HCT116 (cell line): ENCODE data around the gene RPTOR. TPM values are rescaled to one million over a fixed set of nuclear protein-coding genes. Genes with fewer than 3 reads are reported as not detected.

Source experiments
- ATAC-seq: fragments of 200-7000 bp; cut with Tn5 transposase; 2 replicates; pipeline ENCODE4 v1.9.1; 2020; ENCODE audit warnings: mild to moderate bottlenecking, moderate library complexity
- BruUV-seq: library from RNA; stranded (reverse); fragments of 400-500 nt; replicated peaks from 2 replicates; lab custom pipeline; 2021; lab: Mats Ljungman, UMichigan
- CTCF ChIA-PET: fragments of 300-600 bp; sonication (Branson Sonifier 250); formaldehyde crosslinking; loops from one replicate; lab custom pipeline; 2021; ENCODE audit warnings: antibody characterized with exemption; lab: Charles Lee
- POLR2A ChIA-PET: fragments of 300-600, 350-600 bp; sonication (Branson Sonifier 250); formaldehyde crosslinking; loops from one replicate; lab custom pipeline; 2021; ENCODE audit warnings: antibody characterized with exemption; lab: Charles Lee
- RAD21 ChIA-PET, 2 experiments: fragments of 300-600 bp; sonication (Branson Sonifier 250); formaldehyde crosslinking; loops; one replicate each; lab custom pipeline; 2023; ENCODE audit warnings: low total read pairs in 2 of 2; ENCODE audit not compliant: uncharacterized antibody in 2 of 2, unreplicated experiment in 2 of 2, low non-redundant PET in 1 of 2; lab: Charles Lee
- DNase-seq: peaks from one replicate; pipeline ENCODE4 v3.0.0-alpha.2; 2010; ENCODE audit warnings: low read depth, low spot score
- H2AFZ ChIP-seq: fragments of 200-600 bp; shearing (Covaris generic), sonication (generic); 2 replicates; pipeline ENCODE4 v1.6.1; 2017; ENCODE audit warnings: low read depth, mixed run types, mixed read lengths, antibody characterized with exemption, low read length; ENCODE audit not compliant: poor library complexity, severe bottlenecking
- H3K27ac ChIP-seq: 2 replicates; pipeline ENCODE4 v1.5.1; 2012; ENCODE audit warnings: low read depth, low read length
- H3K27me3 ChIP-seq: fragments of 200-600 bp; sonication (generic); 2 replicates; pipeline ENCODE4 v1.6.1; 2016; ENCODE audit warnings: mixed run types, low read length, mixed read lengths; ENCODE audit not compliant: insufficient read depth
- H3K36me3 ChIP-seq, 2 experiments: fragments of 200-500 bp in 1 of 2; fragments of 200-600 bp in 1 of 2; sonication (Bioruptor generic) in 1 of 2; sonication (generic) in 1 of 2; 2 replicates each; pipeline versions ENCODE4 v1.5.1 to v1.6.1; 2014 to 2016; ENCODE audit warnings: low read length in 2 of 2, inconsistent platforms in 1 of 2, mixed read lengths in 1 of 2, mixed run types in 1 of 2; ENCODE audit not compliant: insufficient read depth in 2 of 2, control insufficient read depth in 1 of 2
- H3K4me1 ChIP-seq, 2 experiments: fragments of 200-600 bp in 1 of 2; sonication (generic) in 1 of 2; 2 replicates each; pipeline versions ENCODE4 v1.5.1 to v1.6.1; 2012 to 2017; ENCODE audit warnings: low read length in 2 of 2, inconsistent platforms in 1 of 2, mild to moderate bottlenecking in 1 of 2, mixed read lengths in 1 of 2, mixed run types in 1 of 2, moderate library complexity in 1 of 2; ENCODE audit not compliant: insufficient read depth in 2 of 2, control insufficient read depth in 1 of 2
- H3K4me2 ChIP-seq: fragments of 200-600 bp; sonication (generic); 2 replicates; pipeline ENCODE4 v1.6.1; 2017; ENCODE audit warnings: mixed run types, low read length, mixed read lengths
- H3K4me3 ChIP-seq, 2 experiments: fragments of 200-600 bp in 1 of 2; sonication (generic) in 1 of 2; replicated peaks in 1 of 2; 2 replicates each; pipeline ENCODE4 v1.5.1; 2011 to 2016; ENCODE audit warnings: low read length in 2 of 2, control low read depth in 1 of 2, low read depth in 1 of 2, mild to moderate bottlenecking in 1 of 2, mixed read lengths in 1 of 2, mixed run types in 1 of 2
- H3K79me2 ChIP-seq: fragments of 200-600 bp; sonication (generic); 2 replicates; pipeline ENCODE4 v1.6.1; 2017; ENCODE audit warnings: mild to moderate bottlenecking, mixed run types, low read length, moderate library complexity, mixed read lengths; ENCODE audit not compliant: insufficient read depth
- H3K9ac ChIP-seq: fragments of 200-600 bp; sonication (generic); 2 replicates; pipeline ENCODE4 v1.6.1; 2016; ENCODE audit warnings: low read length, mixed read lengths
- H3K9me2 ChIP-seq: fragments of 200-600 bp; sonication (generic), shearing (Covaris generic); 2 replicates; pipeline ENCODE4 v1.6.1; 2017; ENCODE audit warnings: mixed run types, mild to moderate bottlenecking, moderate library complexity; ENCODE audit not compliant: insufficient read depth
- H3K9me3 ChIP-seq, 2 experiments: fragments of 200-500 bp in 1 of 2; fragments of 200-600 bp in 1 of 2; sonication (Bioruptor generic) in 1 of 2; sonication (generic) in 1 of 2; 2 replicates each; pipeline ENCODE4 v1.6.1; 2014 to 2017; ENCODE audit warnings: low read length in 2 of 2, mixed read lengths in 2 of 2, inconsistent platforms in 1 of 2, low read depth in 1 of 2, mild to moderate bottlenecking in 1 of 2, mixed run types in 1 of 2, moderate library complexity in 1 of 2; ENCODE audit not compliant: control insufficient read depth in 1 of 2, insufficient read depth in 1 of 2
- H4K20me1 ChIP-seq: fragments of 200-600 bp; sonication (generic), shearing (Covaris generic); 2 replicates; pipeline ENCODE4 v1.6.1; 2017; ENCODE audit warnings: mixed run types, mild to moderate bottlenecking, moderate library complexity; ENCODE audit not compliant: insufficient read depth
- EGR1 ChIP-seq: IDR thresholded peaks from 2 replicates; pipeline ENCODE4 v1.6.1; 2012; ENCODE audit warnings: low read depth
- RAD21 ChIP-seq: IDR thresholded peaks from 2 replicates; pipeline ENCODE4 v1.6.1; 2012; ENCODE audit warnings: low read depth, mild to moderate bottlenecking
- REST ChIP-seq: IDR thresholded peaks from 2 replicates; pipeline ENCODE4 v1.6.1; 2012; ENCODE audit warnings: low read depth
- SIN3A ChIP-seq: IDR thresholded peaks from 2 replicates; pipeline ENCODE4 v1.6.1; 2012; ENCODE audit warnings: low read depth
- ZFX ChIP-seq: fragments of 450-650 bp; IDR thresholded peaks from 2 replicates; pipeline ENCODE4 v1.6.1; 2017
- ZNF274 ChIP-seq: fragments of 200-500 bp; sonication (Bioruptor generic); IDR thresholded peaks from 2 replicates; pipeline ENCODE4 v1.6.1; 2014; ENCODE audit warnings: mild to moderate bottlenecking, low read depth, low read length, inconsistent platforms
- intact Hi-C: fragments of 100-400 bp; cut with micrococcal nuclease; formaldehyde crosslinking; loops from 2 replicates; pipeline ENCODE4 v1.10.0; 2022
- total RNA-seq: library from RNA; stranded (reverse); gene quantifications from one replicate; pipeline ENCODE4 v1.2.1, GENCODE V29; 2021; ENCODE audit not compliant: unreplicated experiment
- TF ChIP-seq, protein P1 (sequence below), 3 experiments: fragments of 200-600 bp in 1 of 3; sonication (generic) in 1 of 3; IDR thresholded peaks in 2 of 3; conservative IDR thresholded peaks in 1 of 3; 2 replicates each; pipeline ENCODE4 v1.5.1; 2012 to 2017; ENCODE audit warnings: low read depth in 2 of 3, low read length in 2 of 3, antibody characterized with exemption in 1 of 3, borderline replicate concordance in 1 of 3, control low read depth in 1 of 3, mild to moderate bottlenecking in 1 of 3, mixed read lengths in 1 of 3, mixed run types in 1 of 3, moderate library complexity in 1 of 3; ENCODE audit not compliant: insufficient read depth in 1 of 3
- TF ChIP-seq, protein P2 (sequence below): IDR thresholded peaks from 2 replicates; pipeline ENCODE4 v1.6.1; 2011; ENCODE audit warnings: mild to moderate bottlenecking, low read length, moderate library complexity; ENCODE audit not compliant: insufficient replicate concordance; ENCODE audit errors: extremely low read depth

RPTOR gene
- total RNA-seq, 1 experiment from 2014 or later: 69.5 TPM

DNA sequence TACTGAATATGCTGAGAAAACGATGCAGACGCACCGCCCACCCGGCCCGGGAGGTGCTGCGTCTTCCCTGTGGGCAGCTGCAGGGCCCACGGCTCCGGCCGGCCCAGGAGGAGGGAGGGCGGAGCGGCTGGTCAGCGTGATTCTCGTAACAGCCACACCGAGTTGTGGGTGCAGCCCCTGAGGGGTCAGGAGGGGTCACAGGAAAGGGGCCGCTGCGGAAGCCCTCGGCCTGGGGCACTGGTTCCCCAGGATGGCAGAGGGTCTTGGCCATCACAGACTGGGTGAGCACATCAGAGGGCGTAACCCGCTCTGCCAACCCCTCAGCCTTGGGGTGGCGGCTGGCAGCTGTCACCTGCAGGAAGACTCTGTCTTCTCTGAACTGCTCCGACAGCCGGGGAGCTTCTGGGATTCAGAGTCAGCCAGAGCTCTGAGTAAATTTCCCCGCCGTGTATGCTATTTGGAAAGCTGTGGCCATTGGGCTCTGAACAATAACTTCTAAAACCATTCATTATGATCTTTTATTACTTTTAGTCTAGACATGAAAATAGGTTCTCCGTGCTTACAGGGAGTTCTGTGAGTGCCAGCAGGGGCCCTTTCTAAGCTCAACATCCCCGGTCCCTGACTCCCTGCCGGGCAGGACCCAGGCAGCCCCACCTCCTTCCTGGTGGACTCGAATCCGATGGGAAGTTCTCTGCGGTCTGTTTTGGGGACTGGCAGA is 359.6 kb downstream of the RPTOR start:
- H3K9me3 ChIP-seq: no peaks in the 10 kb centered on the region
- no peak overlapping the region for H2AFZ ChIP-seq
- ChIA-PET CTCF (no interaction called here), RAD21 (no interaction called here), POLR2A (no interaction called here)
- H3K27ac ChIP-seq: no peak overlapping the region
- ATAC-seq (no peak), DNase-seq (no peak)
- H3K4me1 ChIP-seq: peaks cover 0 to 5% of the 10 kb centered on the region in 2 experiments; a peak in 1 of 4 replicates
- no peaks in the 10 kb centered on the region for H4K20me1 ChIP-seq
- H3K79me2 ChIP-seq: no peaks in the 10 kb centered on the region; the same call in 1 of the 2 replicates
- H3K9me2 ChIP-seq: no peaks in the 10 kb centered on the region
- peaks cover 2 to 8% of the 10 kb centered on the region in 2 experiments; a peak in 1 of 4 replicates for H3K36me3 ChIP-seq
- H3K4me3 ChIP-seq: no peak overlapping the region
- H3K9ac ChIP-seq: no peak overlapping the region
- no peaks in the 10 kb centered on the region for H3K27me3 ChIP-seq
- intact Hi-C loops: no loop called here
- no peak overlapping the region for H3K4me2 ChIP-seq
- BruUV-seq: no TSS peak
- TF ChIP-seq, protein P1, sequence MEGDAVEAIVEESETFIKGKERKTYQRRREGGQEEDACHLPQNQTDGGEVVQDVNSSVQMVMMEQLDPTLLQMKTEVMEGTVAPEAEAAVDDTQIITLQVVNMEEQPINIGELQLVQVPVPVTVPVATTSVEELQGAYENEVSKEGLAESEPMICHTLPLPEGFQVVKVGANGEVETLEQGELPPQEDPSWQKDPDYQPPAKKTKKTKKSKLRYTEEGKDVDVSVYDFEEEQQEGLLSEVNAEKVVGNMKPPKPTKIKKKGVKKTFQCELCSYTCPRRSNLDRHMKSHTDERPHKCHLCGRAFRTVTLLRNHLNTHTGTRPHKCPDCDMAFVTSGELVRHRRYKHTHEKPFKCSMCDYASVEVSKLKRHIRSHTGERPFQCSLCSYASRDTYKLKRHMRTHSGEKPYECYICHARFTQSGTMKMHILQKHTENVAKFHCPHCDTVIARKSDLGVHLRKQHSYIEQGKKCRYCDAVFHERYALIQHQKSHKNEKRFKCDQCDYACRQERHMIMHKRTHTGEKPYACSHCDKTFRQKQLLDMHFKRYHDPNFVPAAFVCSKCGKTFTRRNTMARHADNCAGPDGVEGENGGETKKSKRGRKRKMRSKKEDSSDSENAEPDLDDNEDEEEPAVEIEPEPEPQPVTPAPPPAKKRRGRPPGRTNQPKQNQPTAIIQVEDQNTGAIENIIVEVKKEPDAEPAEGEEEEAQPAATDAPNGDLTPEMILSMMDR (IDR thresholded peaks at IDR 0.05 in 2 of 3, conservative IDR thresholded peaks at IDR 0.05 in 1 of 3; ENCODE audit: borderline replicate concordance in 1 of 3, insufficient read depth in 1 of 3, low read depth in 2 of 3, low read length in 2 of 3): no peak
- TF ChIP-seq SIN3A (no peak), REST (no peak), ZNF274 (no peak), RAD21 (no peak), EGR1 (no peak), ZFX (no peak)
- TF ChIP-seq, protein P2, sequence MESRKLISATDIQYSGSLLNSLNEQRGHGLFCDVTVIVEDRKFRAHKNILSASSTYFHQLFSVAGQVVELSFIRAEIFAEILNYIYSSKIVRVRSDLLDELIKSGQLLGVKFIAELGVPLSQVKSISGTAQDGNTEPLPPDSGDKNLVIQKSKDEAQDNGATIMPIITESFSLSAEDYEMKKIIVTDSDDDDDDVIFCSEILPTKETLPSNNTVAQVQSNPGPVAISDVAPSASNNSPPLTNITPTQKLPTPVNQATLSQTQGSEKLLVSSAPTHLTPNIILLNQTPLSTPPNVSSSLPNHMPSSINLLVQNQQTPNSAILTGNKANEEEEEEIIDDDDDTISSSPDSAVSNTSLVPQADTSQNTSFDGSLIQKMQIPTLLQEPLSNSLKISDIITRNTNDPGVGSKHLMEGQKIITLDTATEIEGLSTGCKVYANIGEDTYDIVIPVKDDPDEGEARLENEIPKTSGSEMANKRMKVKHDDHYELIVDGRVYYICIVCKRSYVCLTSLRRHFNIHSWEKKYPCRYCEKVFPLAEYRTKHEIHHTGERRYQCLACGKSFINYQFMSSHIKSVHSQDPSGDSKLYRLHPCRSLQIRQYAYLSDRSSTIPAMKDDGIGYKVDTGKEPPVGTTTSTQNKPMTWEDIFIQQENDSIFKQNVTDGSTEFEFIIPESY: no peak
